ENCODE data around the gene LDLRAD3.

- no peak for TF ChIP-seq CTCF (IDR thresholded peaks at IDR 0.05 in 2 of 3, conservative IDR thresholded peaks at IDR 0.05 in 1 of 3; ENCODE audit: borderline replicate concordance in 1 of 3, insufficient read depth in 1 of 3, low read depth in 2 of 3, low read length in 2 of 3)
- no peak for TF ChIP-seq EZH2phosphoT487 (IDR thresholded peaks at IDR 0.05; ENCODE audit: borderline replicate concordance)
- no peak for TF ChIP-seq POLR2A (IDR thresholded peaks at IDR 0.05; ENCODE audit: borderline replicate concordance, extremely low read depth, insufficient read depth, insufficient read length)
- TF ChIP-seq ZNF274 (IDR thresholded peaks at IDR 0.05; ENCODE audit: low read depth, low read length): no peak
- no peak for TF ChIP-seq CBX3 (IDR thresholded peaks at IDR 0.05; ENCODE audit: low read depth)
- no peak for TF ChIP-seq REST (IDR thresholded peaks at IDR 0.05; ENCODE audit: low read depth)
- no peak for TF ChIP-seq EZH2 (IDR thresholded peaks at IDR 0.05)
- TF ChIP-seq POLR2AphosphoS5 (IDR thresholded peaks at IDR 0.05; ENCODE audit: low read depth, low read length): no peak
- TF ChIP-seq JUND (IDR thresholded peaks at IDR 0.05): no peak
- TF ChIP-seq CEBPB (IDR thresholded peaks at IDR 0.05; ENCODE audit: low read depth): no peak
Observed at GRCh38 chr11:36033082-36033751, 89.4 kb downstream of the LDLRAD3 start.
